HEK293 (cell line): ENCODE measurements around the gene FBXL15.

Experiments used
- BCL11A ChIP-seq: fragments of 450-650 bp; formaldehyde crosslinking; IDR thresholded peaks from 2 replicates; pipeline ENCODE4 v1.5.1; 2016; ENCODE audit warnings: low read depth, missing biosample characterization, missing genetic modification characterization
- BCL6B ChIP-seq: fragments of 450-650 bp; formaldehyde crosslinking; IDR thresholded peaks from 2 replicates; pipeline ENCODE4 v1.5.1; 2017; ENCODE audit warnings: missing biosample characterization, missing genetic modification characterization
- GLI2 ChIP-seq: fragments of 450-650 bp; formaldehyde crosslinking; IDR thresholded peaks from 2 replicates; pipeline ENCODE4; 2017; ENCODE audit warnings: missing biosample characterization, missing genetic modification characterization, low read depth, borderline replicate concordance
- HOXC10 ChIP-seq: sonication (generic); formaldehyde crosslinking; IDR thresholded peaks from 2 replicates; pipeline ENCODE4 v1.8.1; 2023; ENCODE audit warnings: mild to moderate bottlenecking, missing genetic modification reagents
- KLF9 ChIP-seq: fragments of 450-650 bp; formaldehyde crosslinking; IDR thresholded peaks from 2 replicates; pipeline ENCODE4 v1.5.1; 2016; ENCODE audit warnings: missing biosample characterization, missing genetic modification characterization, low read depth
- ZBTB1 ChIP-seq: fragments of 450-650 bp; formaldehyde crosslinking; IDR thresholded peaks from 2 replicates; pipeline ENCODE4 v1.5.1; 2016; ENCODE audit warnings: missing biosample characterization, missing genetic modification characterization
- ZBTB44 ChIP-seq: fragments of 450-650 bp; IDR thresholded peaks from 2 replicates; pipeline ENCODE4 v1.5.1; 2018; ENCODE audit warnings: missing biosample characterization, mild to moderate bottlenecking, missing genetic modification characterization
- ZBTB6 ChIP-seq: fragments of 450-650 bp; formaldehyde crosslinking; IDR thresholded peaks from 2 replicates; pipeline ENCODE4 v1.5.1; 2017; ENCODE audit warnings: missing biosample characterization, missing genetic modification characterization
- ZNF10 ChIP-seq: fragments of 450-650 bp; formaldehyde crosslinking; IDR thresholded peaks from 2 replicates; pipeline ENCODE4 v1.5.1; 2017; ENCODE audit warnings: missing biosample characterization, missing genetic modification characterization
- ZNF121 ChIP-seq: fragments of 450-650 bp; formaldehyde crosslinking; IDR thresholded peaks from 2 replicates; pipeline ENCODE4 v1.5.1; 2016; ENCODE audit warnings: missing biosample characterization, missing genetic modification characterization
- ZNF239 ChIP-seq: fragments of 450-650 bp; formaldehyde crosslinking; IDR thresholded peaks from 2 replicates; pipeline ENCODE4 v1.5.1; 2016; ENCODE audit warnings: missing biosample characterization, missing genetic modification characterization
- ZNF37A ChIP-seq: fragments of 450-650 bp; IDR thresholded peaks from 2 replicates; pipeline ENCODE4 v1.5.1; 2018; ENCODE audit warnings: missing biosample characterization, missing genetic modification characterization
- ZNF423 ChIP-seq: fragments of 450-650 bp; formaldehyde crosslinking; IDR thresholded peaks from 2 replicates; pipeline ENCODE4 v1.5.1; 2016; ENCODE audit warnings: missing biosample characterization, missing genetic modification characterization
- ZNF513 ChIP-seq: fragments of 450-650 bp; IDR thresholded peaks from 2 replicates; pipeline ENCODE4 v1.5.1; 2018; ENCODE audit warnings: missing biosample characterization, missing genetic modification characterization
- ZNF514 ChIP-seq: fragments of 450-650 bp; formaldehyde crosslinking; IDR thresholded peaks from 2 replicates; pipeline ENCODE4 v1.5.1; 2016; ENCODE audit warnings: missing biosample characterization, missing genetic modification characterization
- ZNF529 ChIP-seq: fragments of 450-650 bp; formaldehyde crosslinking; IDR thresholded peaks from 2 replicates; pipeline ENCODE4 v1.5.1; 2017; ENCODE audit warnings: missing genetic modification characterization, missing biosample characterization; ENCODE audit not compliant: insufficient replicate concordance
- ZNF548 ChIP-seq: fragments of 450-650 bp; formaldehyde crosslinking; IDR thresholded peaks from 2 replicates; pipeline ENCODE4 v1.5.1; 2016; ENCODE audit warnings: missing biosample characterization, missing genetic modification characterization
- ZNF560 ChIP-seq: fragments of 450-650 bp; formaldehyde crosslinking; IDR thresholded peaks from 2 replicates; pipeline ENCODE4 v1.5.1; 2017; ENCODE audit warnings: missing biosample characterization, missing genetic modification characterization, borderline replicate concordance
- ZNF596 ChIP-seq: fragments of 450-650 bp; IDR thresholded peaks from 2 replicates; pipeline ENCODE4 v1.5.0; 2018; ENCODE audit warnings: missing biosample characterization, mild to moderate bottlenecking, missing genetic modification characterization, moderate library complexity
- ZNF639 ChIP-seq: fragments of 450-650 bp; formaldehyde crosslinking; IDR thresholded peaks from 2 replicates; pipeline ENCODE4 v1.5.1; 2016; ENCODE audit warnings: missing biosample characterization, missing genetic modification characterization
- ZNF645 ChIP-seq: fragments of 450-650 bp; formaldehyde crosslinking; IDR thresholded peaks from 2 replicates; pipeline ENCODE4; 2016; ENCODE audit warnings: missing biosample characterization, missing genetic modification characterization
- ZNF654 ChIP-seq: fragments of 450-650 bp; formaldehyde crosslinking; IDR thresholded peaks from 2 replicates; pipeline ENCODE4 v1.5.1; 2016; ENCODE audit warnings: low read depth, missing biosample characterization, missing genetic modification characterization
- ZNF660 ChIP-seq: fragments of 450-650 bp; IDR thresholded peaks from 2 replicates; pipeline ENCODE4 v1.5.1; 2018; ENCODE audit warnings: missing biosample characterization, mild to moderate bottlenecking, missing genetic modification characterization
- ZNF692 ChIP-seq: fragments of 450-650 bp; formaldehyde crosslinking; IDR thresholded peaks from 2 replicates; pipeline ENCODE4 v1.5.1; 2016; ENCODE audit warnings: missing biosample characterization, missing genetic modification characterization
- ZNF76 ChIP-seq: fragments of 450-650 bp; formaldehyde crosslinking; IDR thresholded peaks from 2 replicates; pipeline ENCODE4; 2016; ENCODE audit warnings: low read depth, missing biosample characterization, missing genetic modification characterization, borderline replicate concordance
- ZNF785 ChIP-seq: fragments of 450-650 bp; formaldehyde crosslinking; IDR thresholded peaks from 2 replicates; pipeline ENCODE4 v1.5.1; 2016; ENCODE audit warnings: missing biosample characterization, missing genetic modification characterization
- ZNF791 ChIP-seq: fragments of 450-650 bp; formaldehyde crosslinking; IDR thresholded peaks from 2 replicates; pipeline ENCODE4 v1.5.1; 2016; ENCODE audit warnings: missing biosample characterization, missing genetic modification characterization
- ZNF792 ChIP-seq: fragments of 450-650 bp; formaldehyde crosslinking; IDR thresholded peaks from 2 replicates; pipeline ENCODE4 v1.5.1; 2016; ENCODE audit warnings: missing biosample characterization, missing genetic modification characterization

Gene FBXL15

GRCh38 chr10:102432162-102432950 is 11.7 kb downstream of the FBXL15 start, which contains the start of gene CUEDC2 (continued):
- TF ChIP-seq ZBTB44 (tag by site-specific recombination) (peak; percentile 85), ZBTB1 (tag by site-specific recombination) (no peak), ZNF37A (tag by site-specific recombination) (no peak), ZNF639 (tag by site-specific recombination) (peak; percentile 93), ZNF514 (tag by site-specific recombination) (no peak), GLI2 (tag by site-specific recombination) (no peak), BCL6B (tag by site-specific recombination) (no peak), KLF9 (tag by site-specific recombination) (peak; percentile 70), ZNF654 (tag by site-specific recombination) (0 out of 2 replicates have a peak, but pooled peaks have one; percentile 3), ZBTB6 (tag by site-specific recombination) (peak; percentile 65; the same call in 1 of the 2 replicates), ZNF660 (tag by site-specific recombination) (peak; percentile 93), ZNF76 (tag by site-specific recombination) (peak; percentile 93), ZNF239 (no peak), ZNF548 (tag by site-specific recombination) (no peak), ZNF645 (tag by site-specific recombination) (no peak), ZNF692 (tag by site-specific recombination) (peak; percentile 88), ZNF596 (tag by site-specific recombination) (peak; percentile 93), ZNF785 (tag by site-specific recombination) (no peak), ZNF560 (tag by site-specific recombination) (0 out of 2 replicates have a peak, but pooled peaks have one; percentile 8), ZNF121 (peak; percentile 81), ZNF529 (no peak), ZNF792 (tag by site-specific recombination) (no peak), ZNF791 (tag by site-specific recombination) (no peak), ZNF513 (tag by site-specific recombination) (no peak), ZNF423 (no peak; the same call in 1 of the 2 replicates), HOXC10 (CRISPR knock-in tag) (no peak), BCL11A (tag by site-specific recombination) (no peak), ZNF10 (tag by site-specific recombination) (0 out of 2 replicates have a peak, but pooled peaks have one; percentile 46)
